K562 (cell line): ENCODE measurements around the gene MKLN1. TPM values are rescaled to one million over a fixed set of nuclear protein-coding genes. Genes with fewer than 3 reads are reported as not detected.

Source experiments
- ARNT ChIP-seq, 2 experiments: fragments of 450-650 bp; IDR thresholded peaks; 2 replicates each; pipeline ENCODE4 v1.6.1; 2016; ENCODE audit warnings: mild to moderate bottlenecking in 1 of 2
- CBX1 ChIP-seq: sonication (generic); IDR thresholded peaks from 2 replicates; pipeline ENCODE4 v1.6.1; 2016; ENCODE audit warnings: antibody characterized with exemption, low read depth, mild to moderate bottlenecking
- CEBPB ChIP-seq: fragments of 450-650 bp; IDR thresholded peaks from 2 replicates; pipeline ENCODE4 v1.6.1; 2016; ENCODE audit warnings: missing genetic modification characterization, missing compliant biosample characterization
- CEBPG ChIP-seq, 3 experiments: fragments of 200-800 bp in 1 of 3; sonication (Bioruptor generic) in 1 of 3; sonication (generic) in 1 of 3; formaldehyde crosslinking in 1 of 3; IDR thresholded peaks in 2 of 3; conservative IDR thresholded peaks in 1 of 3; 2 replicates each; pipeline versions ENCODE4 v1.6.1 to v1.8.0; 2016 to 2022; ENCODE audit warnings: missing compliant biosample characterization in 2 of 3, missing genetic modification characterization in 2 of 3, mild to moderate bottlenecking in 1 of 3, missing genetic modification reagents in 1 of 3
- CREBBP ChIP-seq: IDR thresholded peaks from one replicate; pipeline ENCODE4 v1.6.1; 2012; ENCODE audit warnings: low read depth, mild to moderate bottlenecking, control low read depth, inconsistent platforms, low read length
- DPF2 ChIP-seq: fragments of 450-650 bp; IDR thresholded peaks from 2 replicates; pipeline ENCODE4 v1.6.1; 2016
- EWSR1 ChIP-seq: fragments of 450-650 bp; IDR thresholded peaks from 2 replicates; pipeline ENCODE4 v1.6.1; 2018; ENCODE audit warnings: borderline replicate concordance, mild to moderate bottlenecking, low read depth, moderate library complexity; ENCODE audit not compliant: partially characterized antibody
- FUS ChIP-seq: fragments of 200-400 bp; formaldehyde crosslinking; optimal IDR thresholded peaks from 2 replicates; pipeline ENCODE3; 2017; ENCODE audit warnings: low read depth, low read length
- HNRNPL ChIP-seq: fragments of 200-400 bp; formaldehyde crosslinking; IDR thresholded peaks from 2 replicates; pipeline ENCODE4 v1.6.1; 2017; ENCODE audit warnings: low read depth, mild to moderate bottlenecking, low read length
- HOXB6 ChIP-seq: fragments of 250-450 bp; sonication (Bioruptor Pico); IDR thresholded peaks from 2 replicates; pipeline ENCODE4 v1.5.1; 2022; ENCODE audit warnings: mild to moderate bottlenecking, borderline replicate concordance
- KLF1 ChIP-seq: fragments of 450-650 bp; IDR thresholded peaks from 2 replicates; pipeline ENCODE4 v1.6.1; 2016; ENCODE audit warnings: missing genetic modification characterization, missing compliant biosample characterization
- NCOA2 ChIP-seq, 2 experiments: fragments of 450-650 bp; IDR thresholded peaks; 2 replicates each; pipeline ENCODE4 v1.6.1; 2018; ENCODE audit warnings: mild to moderate bottlenecking in 2 of 2, moderate library complexity in 1 of 2; ENCODE audit not compliant: partially characterized antibody in 2 of 2
- RBM25 ChIP-seq: fragments of 200-400 bp; formaldehyde crosslinking; IDR thresholded peaks from 2 replicates; pipeline ENCODE4 v1.6.1; 2018; ENCODE audit warnings: low read length, low read depth, moderate library complexity; ENCODE audit not compliant: severe bottlenecking
- RCOR1 ChIP-seq, 2 experiments: IDR thresholded peaks; 2 replicates each; pipeline ENCODE4 v1.6.1; 2012; ENCODE audit warnings: low read depth in 2 of 2, low read length in 2 of 2, borderline replicate concordance in 1 of 2, improper control_type of control experiment in 1 of 2
- SRF ChIP-seq, 2 experiments: fragments of 250-450, 450-650 bp in 1 of 2; sonication (Bioruptor Pico) in 1 of 2; sonication (generic) in 1 of 2; formaldehyde crosslinking; IDR thresholded peaks; 2 replicates each; pipeline versions ENCODE4 v1.5.0 to v1.5.1; 2020 to 2022; ENCODE audit warnings: mild to moderate bottlenecking in 1 of 2, missing genetic modification reagents in 1 of 2
- TRIM28 ChIP-seq: fragments of 450-650 bp; IDR thresholded peaks from 2 replicates; pipeline ENCODE4 v1.6.1; 2017
- ZBTB43 ChIP-seq: sonication (generic); formaldehyde crosslinking; IDR thresholded peaks from 2 replicates; pipeline ENCODE4 v1.8.0; 2023; ENCODE audit warnings: mild to moderate bottlenecking, missing genetic modification reagents
- ZNF23 ChIP-seq: fragments of 250-450 bp; sonication (Bioruptor Pico); IDR thresholded peaks from 2 replicates; pipeline ENCODE4 v1.4.0; 2020; ENCODE audit warnings: mild to moderate bottlenecking
- ZNF780A ChIP-seq: fragments of 250-450 bp; sonication (Bioruptor Pico); IDR thresholded peaks from 2 replicates; pipeline ENCODE4 v1.5.0; 2021; ENCODE audit warnings: mild to moderate bottlenecking
- polyA plus RNA-seq, 8 experiments: library from polyadenylated mRNA; depleted of rRNA in 4 of 8; stranded (reverse) in 5 of 8; unstranded in 3 of 8; fragments of >200 nt; fragmentation: Nextera tagmentation in 2 of 8; fragmentation: Illumina TruSeq in 1 of 8; extraction: Ambion mirVana in 2 of 8; extraction: Trizol in 1 of 8; gene quantifications; 2 replicates each; pipeline versions ENCODE4 v1.2.1 to v1.2.3, GENCODE V29; 2011 to 2014; ENCODE audit warnings: inconsistent platforms in 1 of 8, missing spikeins in 1 of 8
- total RNA-seq, 7 experiments: library from RNA; depleted of rRNA in 6 of 7; stranded (reverse); fragments of >200 nt in 6 of 7; fragmentation: Illumina TruSeq in 2 of 7; extraction: Trizol in 2 of 7; gene quantifications; 2 replicates each; pipeline versions ENCODE4 v1.2.1 to v1.2.3, GENCODE V29; 2011 to 2021; ENCODE audit warnings: low replicate concordance in 1 of 7
- TF ChIP-seq, protein P1 (sequence below): IDR thresholded peaks from 2 replicates; pipeline ENCODE4 v1.6.1; 2014; ENCODE audit warnings: antibody characterized with exemption
- TF ChIP-seq, protein P2 (sequence below): fragments of 450-650 bp; IDR thresholded peaks from 2 replicates; pipeline ENCODE4 v1.7.0; 2016; ENCODE audit warnings: borderline replicate concordance
- TF ChIP-seq, protein P3 (sequence below): fragments of 450-650 bp; formaldehyde crosslinking; IDR thresholded peaks from 2 replicates; pipeline ENCODE4 v1.4.0; 2020; ENCODE audit warnings: mild to moderate bottlenecking, moderate library complexity

Gene MKLN1
- total and polyA plus RNA-seq, 9 of the 15 experiments (the other 6 are each of a cell fraction or from before 2014, with no cell fraction given) = 18.6 to 80.4 (median 56.0) TPM

GRCh38 chr7:131336956-131337355 lies 9.3 kb downstream of the MKLN1 start (continued):
- TF ChIP-seq HOXB6 = no peak
- peak; percentile 57 to 68; a peak in 2 of 4 replicates for TF ChIP-seq ARNT (IDR thresholded peaks at IDR 0.05)
- no peak for TF ChIP-seq EWSR1
- peak; percentile 100 for TF ChIP-seq TRIM28
- TF ChIP-seq NCOA2 (IDR thresholded peaks at IDR 0.05; ENCODE audit: partially characterized antibody in 2 of 2) = no peak
- no peak for TF ChIP-seq KLF1 (tag)
- no peak for TF ChIP-seq ZNF780A (CRISPR knock-in tag)
- TF ChIP-seq RBM25 = peak; percentile 43
- TF ChIP-seq ZBTB43 (CRISPR knock-in tag) = no peak
- no peak for TF ChIP-seq FUS
- no peak for TF ChIP-seq CREBBP
- TF ChIP-seq RCOR1 (IDR thresholded peaks at IDR 0.05; ENCODE audit: borderline replicate concordance in 1 of 2, low read depth in 2 of 2, low read length in 2 of 2) = peak in 1 of 2 experiments; percentile 40; a peak in 1 of 4 replicates
- TF ChIP-seq ZNF23 (CRISPR knock-in tag) = 0 out of 2 replicates have a peak, but pooled peaks have one; percentile 35
- no peak for TF ChIP-seq DPF2
- TF ChIP-seq, protein P1, sequence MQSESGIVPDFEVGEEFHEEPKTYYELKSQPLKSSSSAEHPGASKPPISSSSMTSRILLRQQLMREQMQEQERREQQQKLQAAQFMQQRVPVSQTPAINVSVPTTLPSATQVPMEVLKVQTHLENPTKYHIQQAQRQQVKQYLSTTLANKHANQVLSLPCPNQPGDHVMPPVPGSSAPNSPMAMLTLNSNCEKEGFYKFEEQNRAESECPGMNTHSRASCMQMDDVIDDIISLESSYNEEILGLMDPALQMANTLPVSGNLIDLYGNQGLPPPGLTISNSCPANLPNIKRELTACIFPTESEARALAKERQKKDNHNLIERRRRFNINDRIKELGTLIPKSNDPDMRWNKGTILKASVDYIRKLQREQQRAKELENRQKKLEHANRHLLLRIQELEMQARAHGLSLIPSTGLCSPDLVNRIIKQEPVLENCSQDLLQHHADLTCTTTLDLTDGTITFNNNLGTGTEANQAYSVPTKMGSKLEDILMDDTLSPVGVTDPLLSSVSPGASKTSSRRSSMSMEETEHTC = no peak
- no peak for TF ChIP-seq SRF (CRISPR knock-in tag; IDR thresholded peaks at IDR 0.05)
- no peak for TF ChIP-seq CEBPB (tag)
- no peak for TF ChIP-seq CEBPG (CRISPR knock-in tag; IDR thresholded peaks at IDR 0.05)
- 0 out of 4 replicates have a peak, but pooled peaks of 1 of the 2 experiments have one; percentile 11 for TF ChIP-seq CEBPG (tag; conservative IDR thresholded peaks at IDR 0.05 in 1 of 2, IDR thresholded peaks at IDR 0.05 in 1 of 2)
- TF ChIP-seq, protein P2, sequence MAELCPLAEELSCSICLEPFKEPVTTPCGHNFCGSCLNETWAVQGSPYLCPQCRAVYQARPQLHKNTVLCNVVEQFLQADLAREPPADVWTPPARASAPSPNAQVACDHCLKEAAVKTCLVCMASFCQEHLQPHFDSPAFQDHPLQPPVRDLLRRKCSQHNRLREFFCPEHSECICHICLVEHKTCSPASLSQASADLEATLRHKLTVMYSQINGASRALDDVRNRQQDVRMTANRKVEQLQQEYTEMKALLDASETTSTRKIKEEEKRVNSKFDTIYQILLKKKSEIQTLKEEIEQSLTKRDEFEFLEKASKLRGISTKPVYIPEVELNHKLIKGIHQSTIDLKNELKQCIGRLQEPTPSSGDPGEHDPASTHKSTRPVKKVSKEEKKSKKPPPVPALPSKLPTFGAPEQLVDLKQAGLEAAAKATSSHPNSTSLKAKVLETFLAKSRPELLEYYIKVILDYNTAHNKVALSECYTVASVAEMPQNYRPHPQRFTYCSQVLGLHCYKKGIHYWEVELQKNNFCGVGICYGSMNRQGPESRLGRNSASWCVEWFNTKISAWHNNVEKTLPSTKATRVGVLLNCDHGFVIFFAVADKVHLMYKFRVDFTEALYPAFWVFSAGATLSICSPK = peak; percentile 7; the same call in 1 of the 2 replicates
- TF ChIP-seq HNRNPL = no peak
- peak; percentile 99 for TF ChIP-seq CBX1
- TF ChIP-seq, protein P3, sequence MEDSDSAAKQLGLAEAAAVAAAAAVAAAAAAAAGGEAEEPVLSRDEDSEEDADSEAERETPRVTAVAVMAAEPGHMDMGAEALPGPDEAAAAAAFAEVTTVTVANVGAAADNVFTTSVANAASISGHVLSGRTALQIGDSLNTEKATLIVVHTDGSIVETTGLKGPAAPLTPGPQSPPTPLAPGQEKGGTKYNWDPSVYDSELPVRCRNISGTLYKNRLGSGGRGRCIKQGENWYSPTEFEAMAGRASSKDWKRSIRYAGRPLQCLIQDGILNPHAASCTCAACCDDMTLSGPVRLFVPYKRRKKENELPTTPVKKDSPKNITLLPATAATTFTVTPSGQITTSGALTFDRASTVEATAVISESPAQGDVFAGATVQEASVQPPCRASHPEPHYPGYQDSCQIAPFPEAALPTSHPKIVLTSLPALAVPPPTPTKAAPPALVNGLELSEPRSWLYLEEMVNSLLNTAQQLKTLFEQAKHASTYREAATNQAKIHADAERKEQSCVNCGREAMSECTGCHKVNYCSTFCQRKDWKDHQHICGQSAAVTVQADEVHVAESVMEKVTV (CRISPR knock-in tag) = no peak
